Adipocyte (in vitro differentiated cells): ENCODE measurements around the gene ABCG8.
"Not testable (repeated sequence)": the region's sequence is repeated elsewhere in the genome, so short reads cannot be mapped to it uniquely, and the experiment has no call there.

Experiments used
- DNase-seq: peaks from one replicate; pipeline ENCODE4 v3.0.0-alpha.2; 2015; ENCODE audit warnings: low read depth
- H3K27me3 ChIP-seq: replicated peaks from 2 replicates; pipeline ENCODE4 v1.7.0; 2013; ENCODE audit warnings: mild to moderate bottlenecking, low read length, moderate library complexity; ENCODE audit not compliant: control insufficient read depth, insufficient read depth
- H3K36me3 ChIP-seq: 2 replicates; pipeline ENCODE4 v1.7.0; 2013; ENCODE audit warnings: low read length, mild to moderate bottlenecking, moderate library complexity; ENCODE audit not compliant: control insufficient read depth, insufficient read depth, severe bottlenecking
- H3K4me1 ChIP-seq: 2 replicates; pipeline ENCODE4 v1.7.0; 2013; ENCODE audit warnings: mild to moderate bottlenecking, low read length, moderate library complexity; ENCODE audit not compliant: control insufficient read depth, insufficient read depth
- H3K4me3 ChIP-seq: 2 replicates; pipeline ENCODE4 v1.7.0; 2013; ENCODE audit warnings: mild to moderate bottlenecking, low read length, moderate library complexity
- H3K9ac ChIP-seq: 2 replicates; pipeline ENCODE4 v1.7.0; 2013; ENCODE audit warnings: mild to moderate bottlenecking, low read length, moderate library complexity
- H3K9me3 ChIP-seq: 2 replicates; pipeline ENCODE4 v1.7.0; 2013; ENCODE audit warnings: mild to moderate bottlenecking, low read length, moderate library complexity; ENCODE audit not compliant: control insufficient read depth

ABCG8 gene

DNA sequence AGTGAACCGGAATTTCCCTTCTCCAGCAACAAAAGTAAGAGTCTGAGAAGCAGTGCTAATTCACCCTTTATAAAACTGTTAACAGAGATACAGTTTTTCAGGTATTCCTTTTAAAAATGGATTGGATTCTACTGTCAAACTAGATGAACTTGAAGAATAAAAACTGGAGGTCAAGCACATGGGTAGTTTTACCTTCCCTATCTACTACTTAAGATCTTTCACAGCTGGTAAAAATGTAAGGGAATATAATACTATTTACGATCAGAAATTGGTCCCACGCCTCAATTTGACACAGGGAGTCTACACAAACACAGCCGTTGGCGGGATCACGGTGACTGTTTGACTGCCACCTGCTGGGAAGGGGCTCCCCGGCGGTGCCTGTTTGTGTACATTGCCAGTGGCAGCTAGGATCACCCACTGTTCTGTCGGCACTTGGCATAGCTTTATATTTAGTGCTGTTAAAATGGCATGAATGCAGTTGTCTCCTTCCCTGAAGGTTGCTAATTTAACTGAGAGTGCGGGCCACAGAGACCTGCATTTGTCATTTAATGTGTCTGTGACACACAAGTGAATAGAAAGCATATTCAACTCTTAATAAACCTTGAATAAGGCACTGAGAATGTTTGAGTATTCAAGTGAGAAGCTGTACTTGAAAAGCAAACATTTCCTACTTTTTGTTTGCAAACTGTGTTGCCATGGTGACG, 59.5 kb downstream of the ABCG8 start:
- Histone ChIP-seq H3K9me3 (no peaks in the 10 kb centered on the region), H3K4me3 (no peak overlapping the region), H3K36me3 (peaks cover 85% of the 10 kb centered on the region), H3K9ac (no peak overlapping the region), H3K27me3 (no peaks in the 10 kb centered on the region), H3K4me1 (peaks cover 10% of the 10 kb centered on the region)
- DNase-seq = no peak

DNA sequence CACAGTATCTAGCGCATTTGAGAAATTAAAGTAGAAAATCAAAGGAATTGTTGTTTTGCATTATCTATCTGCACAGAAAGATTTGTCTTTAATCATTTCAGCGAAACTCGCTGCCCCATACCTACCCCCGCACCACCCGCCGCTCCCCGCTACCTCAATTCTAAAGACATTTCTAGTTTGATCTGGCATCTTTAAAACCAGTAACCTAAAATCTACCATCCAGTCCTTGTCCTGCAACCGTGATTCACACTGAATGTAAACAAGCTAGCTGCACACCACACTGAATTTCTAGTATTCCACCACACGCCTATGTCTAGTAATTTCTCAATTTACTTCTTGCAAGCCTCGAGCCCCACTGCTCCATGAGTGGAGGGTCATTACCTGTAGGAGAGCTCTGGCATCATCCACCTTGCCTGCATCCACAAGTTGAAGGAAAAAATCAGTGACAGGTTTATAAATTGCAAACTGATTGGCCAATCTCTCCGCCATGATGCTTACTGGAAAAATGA, 60.1 kb downstream of the ABCG8 start:
- peaks cover 5% of the 10 kb centered on the region for H3K4me1 ChIP-seq
- H3K4me3 ChIP-seq = no peak overlapping the region
- no peak for DNase-seq
- H3K27me3 ChIP-seq = no peaks in the 10 kb centered on the region
- H3K36me3 ChIP-seq = peaks cover 84% of the 10 kb centered on the region
- H3K9ac ChIP-seq = no peak overlapping the region
- H3K9me3 ChIP-seq = no peaks in the 10 kb centered on the region

DNA sequence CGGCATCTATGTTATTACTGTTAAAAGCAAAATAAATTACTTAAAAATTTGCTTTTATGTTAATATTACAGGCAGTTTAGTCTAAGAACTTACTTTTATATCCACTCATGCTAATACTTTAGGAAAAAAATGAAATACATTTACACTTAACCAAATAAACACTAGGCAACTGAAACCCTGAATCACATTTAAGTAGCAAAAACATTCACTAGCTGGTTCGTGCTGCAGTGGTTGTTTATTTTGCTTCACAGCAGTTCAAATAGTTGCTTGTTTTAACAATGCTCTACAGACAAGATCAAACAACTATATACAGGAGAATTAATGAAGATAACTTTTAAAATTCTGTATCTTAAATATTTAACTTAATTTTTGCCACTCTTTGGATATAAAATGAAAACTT, 60.8 kb downstream of the ABCG8 start:
- Histone ChIP-seq H3K27me3 (no peaks in the 10 kb centered on the region), H3K4me3 (no peak overlapping the region), H3K4me1 (no peaks in the 10 kb centered on the region), H3K9me3 (no peaks in the 10 kb centered on the region), H3K36me3 (peaks cover 82% of the 10 kb centered on the region), H3K9ac (no peak overlapping the region)
- DNase-seq = no peak

DNA sequence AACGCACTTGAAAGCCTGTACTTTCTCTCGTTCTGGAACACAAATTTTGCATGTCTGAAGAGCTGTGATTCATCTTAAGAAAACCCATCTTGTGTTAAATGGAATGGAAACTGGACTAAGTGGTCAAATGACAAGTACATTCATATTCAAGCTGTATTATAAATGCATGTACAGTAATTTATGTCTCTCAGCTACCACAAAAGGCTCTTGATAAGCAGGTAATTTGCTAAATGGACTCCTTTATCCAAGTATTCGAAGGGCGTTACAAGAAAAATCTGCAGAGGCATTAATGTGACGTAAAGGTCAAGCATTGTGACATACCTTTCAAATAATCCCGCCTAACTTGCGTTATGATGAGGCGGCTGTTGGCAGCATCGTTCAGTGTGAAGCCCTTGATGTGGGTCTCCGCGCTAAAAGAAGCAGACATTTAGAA, 66.6 kb downstream of the ABCG8 start:
- peaks cover 10% of the 10 kb centered on the region for H3K4me1 ChIP-seq
- no peak for DNase-seq
- H3K27me3 ChIP-seq = no peaks in the 10 kb centered on the region
- no peaks in the 10 kb centered on the region for H3K9me3 ChIP-seq
- H3K9ac ChIP-seq = no peak overlapping the region
- H3K4me3 ChIP-seq = no peak overlapping the region
- H3K36me3 ChIP-seq = peaks cover 64% of the 10 kb centered on the region

DNA sequence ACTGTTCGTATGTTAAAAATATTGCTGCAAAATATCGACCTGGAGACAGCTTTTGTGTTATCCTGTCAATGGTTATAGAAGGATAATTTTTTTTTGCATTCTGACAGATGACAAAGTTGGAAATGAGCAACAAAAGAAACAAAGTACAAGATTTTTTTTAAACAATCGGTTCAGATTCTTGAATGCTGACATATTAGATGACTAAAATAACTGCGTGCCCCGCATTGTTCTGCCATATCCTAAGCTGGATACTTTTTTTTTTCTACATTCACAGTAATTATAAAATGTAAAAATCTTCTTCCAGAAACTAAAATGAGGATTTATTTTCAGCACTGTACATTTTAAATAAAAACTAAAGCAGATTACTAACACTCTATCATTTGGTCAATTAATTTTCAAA, 67.1 kb downstream of the ABCG8 start:
- no peaks in the 10 kb centered on the region for H3K27me3 ChIP-seq
- peaks cover 63% of the 10 kb centered on the region for H3K36me3 ChIP-seq
- H3K9me3 ChIP-seq = no peaks in the 10 kb centered on the region
- peaks cover 10% of the 10 kb centered on the region for H3K4me1 ChIP-seq
- H3K4me3 ChIP-seq = no peak overlapping the region
- DNase-seq = no peak
- H3K9ac ChIP-seq = no peak overlapping the region

DNA sequence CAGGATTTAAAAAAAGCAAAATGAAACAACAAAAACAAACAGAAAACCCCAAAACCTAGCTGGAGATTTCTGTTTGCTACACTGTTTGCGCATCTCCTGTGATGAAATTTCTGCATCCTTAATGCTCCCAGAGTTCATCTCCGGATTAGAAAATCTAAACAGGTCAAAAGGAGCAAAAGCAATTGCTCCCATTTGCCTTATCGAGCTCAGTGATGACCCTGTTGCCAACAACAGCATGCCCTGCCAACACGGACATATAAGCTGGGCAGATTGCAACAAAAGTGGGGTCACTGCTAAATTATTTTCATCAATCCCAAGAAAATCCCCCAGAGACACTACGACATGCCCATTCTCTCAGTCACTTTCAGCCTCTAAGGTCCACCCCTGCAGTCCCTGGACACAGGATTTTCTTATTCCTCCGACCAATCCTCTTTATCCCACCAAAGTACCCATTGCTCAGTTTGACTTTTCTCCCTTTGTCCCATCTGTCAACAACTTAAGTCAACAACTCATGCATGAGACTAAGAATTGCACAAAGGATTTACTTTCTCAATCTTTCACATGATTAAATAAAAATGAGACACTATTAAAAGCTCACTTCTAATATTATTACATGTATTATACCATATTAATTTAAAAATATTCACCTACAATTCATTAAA, 67.8 kb downstream of the ABCG8 start:
- peaks cover 62% of the 10 kb centered on the region for H3K36me3 ChIP-seq
- no peaks in the 10 kb centered on the region for H3K27me3 ChIP-seq
- H3K4me3 ChIP-seq = no peak overlapping the region
- no peak for DNase-seq
- H3K9ac ChIP-seq = no peak overlapping the region
- H3K9me3 ChIP-seq = no peaks in the 10 kb centered on the region
- peaks cover 10% of the 10 kb centered on the region for H3K4me1 ChIP-seq

DNA sequence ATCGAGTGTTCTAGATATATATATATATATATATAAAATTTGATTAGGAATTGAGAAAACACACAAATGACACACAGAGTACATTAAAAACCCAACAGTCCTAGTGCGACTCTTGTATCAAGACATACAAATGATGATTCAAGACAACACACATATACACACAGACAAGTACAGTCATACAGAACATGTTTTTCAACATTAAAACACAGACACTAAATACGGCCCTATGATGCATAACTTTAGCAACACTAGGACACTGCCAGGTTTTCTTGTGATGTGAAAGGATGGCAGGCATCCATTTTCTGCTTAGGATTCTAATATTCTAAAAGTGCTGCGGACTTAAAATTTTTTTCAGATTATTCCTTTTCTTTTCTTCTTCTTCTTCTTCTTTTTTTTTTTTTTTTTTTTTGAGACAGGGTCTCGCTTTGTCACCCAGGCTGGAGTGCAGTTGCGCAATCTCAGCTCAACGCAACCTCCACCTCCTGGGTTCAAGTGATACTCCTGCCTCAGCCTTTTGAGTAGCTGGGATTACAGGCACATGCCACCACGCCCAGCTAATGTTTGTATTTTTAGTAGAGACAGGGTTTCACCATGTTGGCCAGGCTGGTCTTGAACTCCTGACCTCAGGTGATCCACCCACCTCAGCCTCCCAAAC, 72.5 kb downstream of the ABCG8 start:
- H3K36me3 ChIP-seq = peaks cover 74% of the 10 kb centered on the region
- H3K4me1 ChIP-seq, H3K9me3 ChIP-seq, DNase-seq, H3K4me3 ChIP-seq, H3K9ac ChIP-seq, H3K27me3 ChIP-seq: not testable (repeated sequence)

DNA sequence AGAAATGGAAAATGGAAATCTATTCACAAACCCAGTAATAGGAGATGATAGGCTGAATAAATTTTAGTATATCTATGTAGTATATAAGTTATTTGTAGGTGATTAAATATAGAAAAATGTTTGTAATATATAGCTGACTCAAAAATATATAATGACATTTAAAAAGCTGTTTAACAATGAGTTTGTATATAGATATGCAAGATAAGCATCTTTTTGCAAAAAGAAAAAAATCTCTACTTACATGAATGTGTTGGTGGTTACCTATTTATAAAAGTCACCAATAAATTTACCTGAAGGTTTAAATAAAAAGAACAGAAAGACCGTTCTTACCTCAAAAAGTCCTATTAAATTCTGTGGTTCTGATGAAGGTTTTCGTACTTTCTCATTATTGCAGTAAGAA, 85.7 kb downstream of the ABCG8 start:
- Histone ChIP-seq H3K4me1 (no peaks in the 10 kb centered on the region), H3K27me3 (no peaks in the 10 kb centered on the region), H3K9ac (no peak overlapping the region), H3K36me3 (peaks cover 93% of the 10 kb centered on the region), H3K9me3 (no peaks in the 10 kb centered on the region), H3K4me3 (no peak overlapping the region)
- DNase-seq = no peak

DNA sequence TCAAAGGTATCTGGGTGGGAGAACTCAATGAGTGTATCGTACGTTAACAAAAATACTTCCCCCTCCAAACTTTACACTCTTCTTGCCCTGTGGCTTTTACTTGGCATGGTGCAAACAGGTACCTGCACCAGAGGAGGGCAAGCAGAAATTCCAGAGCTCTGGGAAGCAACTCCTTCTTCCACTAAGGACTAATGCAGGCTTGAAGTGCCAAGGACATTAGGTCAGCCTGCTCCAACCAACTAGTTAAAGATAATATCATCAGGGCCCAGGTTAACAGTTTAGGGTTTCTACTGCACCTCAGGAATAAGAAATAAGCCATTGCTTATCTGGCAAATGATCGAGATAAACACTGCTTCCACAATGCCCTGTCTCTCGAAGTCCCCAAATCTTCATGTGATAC, 86.7 kb downstream of the ABCG8 start:
- no peaks in the 10 kb centered on the region for H3K4me1 ChIP-seq
- H3K9me3 ChIP-seq = no peaks in the 10 kb centered on the region
- no peaks in the 10 kb centered on the region for H3K27me3 ChIP-seq
- no peak overlapping the region for H3K4me3 ChIP-seq
- no peak for DNase-seq
- H3K9ac ChIP-seq = no peak overlapping the region
- peaks cover 97% of the 10 kb centered on the region for H3K36me3 ChIP-seq

DNA sequence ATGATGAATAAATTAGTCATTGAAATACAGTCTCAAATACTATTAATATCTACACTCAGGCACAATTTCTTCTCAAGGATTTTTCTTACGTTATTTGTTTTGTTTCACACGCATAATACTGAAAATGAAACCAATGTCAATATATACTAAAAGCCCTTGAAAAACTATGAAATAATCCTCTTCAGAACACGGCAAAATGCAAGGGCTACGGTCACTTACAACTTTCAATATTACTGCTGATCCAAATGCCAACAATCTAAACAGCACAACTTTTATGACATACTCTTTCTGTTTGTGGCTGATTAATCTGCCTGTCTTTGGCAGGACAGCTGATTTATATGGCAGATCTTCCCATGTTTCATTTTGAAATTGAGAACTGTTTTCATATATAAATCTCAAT, 88.7 kb downstream of the ABCG8 start:
- no peaks in the 10 kb centered on the region for H3K9me3 ChIP-seq
- H3K9ac ChIP-seq = no peak overlapping the region
- H3K27me3 ChIP-seq = no peaks in the 10 kb centered on the region
- no peaks in the 10 kb centered on the region for H3K4me1 ChIP-seq
- H3K36me3 ChIP-seq = peaks cover 98% of the 10 kb centered on the region
- H3K4me3 ChIP-seq = no peak overlapping the region
- DNase-seq = no peak

DNA sequence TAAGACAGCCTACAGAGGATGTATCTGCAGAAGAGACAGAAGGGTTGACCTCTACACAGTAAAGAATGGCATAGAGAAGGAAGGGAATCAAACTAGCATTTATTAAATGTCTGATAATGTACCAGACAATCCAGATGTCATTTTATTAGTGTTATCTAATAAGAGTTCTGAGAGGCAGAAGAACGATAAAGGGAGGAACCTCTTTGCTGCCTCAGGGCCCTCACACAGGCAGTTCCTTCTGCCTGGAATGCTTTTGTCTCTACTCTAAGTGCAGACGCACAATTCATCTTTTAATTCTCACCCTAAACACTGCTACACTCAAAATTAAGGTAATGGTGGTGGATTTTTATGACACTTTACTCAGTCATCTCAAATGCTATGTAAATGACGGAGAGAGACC, 92.5 kb downstream of the ABCG8 start:
- H3K9me3 ChIP-seq = no peaks in the 10 kb centered on the region
- H3K4me3 ChIP-seq = no peak overlapping the region
- peaks cover 91% of the 10 kb centered on the region for H3K36me3 ChIP-seq
- no peaks in the 10 kb centered on the region for H3K27me3 ChIP-seq
- no peak for DNase-seq
- H3K4me1 ChIP-seq = no peaks in the 10 kb centered on the region
- H3K9ac ChIP-seq = no peak overlapping the region
